Ishikawa (cell line): ENCODE measurements around the gene SUFU.

Source experiments
- CEBPB ChIP-seq: IDR thresholded peaks from 2 replicates; pipeline ENCODE4 v1.6.1; 2012
- CREB1 ChIP-seq: IDR thresholded peaks from 2 replicates; pipeline ENCODE4 v1.6.1; 2012; ENCODE audit warnings: low read depth
- EGR1 ChIP-seq: IDR thresholded peaks from 2 replicates; pipeline ENCODE4 v1.6.1; 2012
- EP300 ChIP-seq: IDR thresholded peaks from 2 replicates; pipeline ENCODE4 v1.6.1; 2012; ENCODE audit warnings: borderline replicate concordance
- FOXM1 ChIP-seq: IDR thresholded peaks from 2 replicates; pipeline ENCODE4 v1.6.1; 2012; ENCODE audit warnings: low read depth, borderline replicate concordance
- NFIC ChIP-seq: IDR thresholded peaks from 2 replicates; pipeline ENCODE4 v1.6.1; 2012
- RAD21 ChIP-seq: IDR thresholded peaks from 2 replicates; pipeline ENCODE4 v1.6.1; 2012; ENCODE audit warnings: low read depth
- TAF1 ChIP-seq: IDR thresholded peaks from 2 replicates; pipeline ENCODE4 v1.6.1; 2012; ENCODE audit warnings: low read depth, mild to moderate bottlenecking
- TCF12 ChIP-seq: IDR thresholded peaks from 2 replicates; pipeline ENCODE4 v1.6.1; 2012; ENCODE audit warnings: low read depth
- TEAD4 ChIP-seq: IDR thresholded peaks from 2 replicates; pipeline ENCODE4 v1.6.1; 2012
- YY1 ChIP-seq: IDR thresholded peaks from 2 replicates; pipeline ENCODE4 v1.6.1; 2012; ENCODE audit warnings: low read depth
- ZBTB7A ChIP-seq: IDR thresholded peaks from 2 replicates; pipeline ENCODE4 v1.6.1; 2012; ENCODE audit warnings: low read depth
- TF ChIP-seq, protein P1 (sequence below): IDR thresholded peaks from 2 replicates; pipeline ENCODE4 v1.6.1; 2012
- TF ChIP-seq, protein P2 (sequence below): IDR thresholded peaks from 2 replicates; pipeline ENCODE4 v1.6.1; 2012; ENCODE audit warnings: low read depth, mild to moderate bottlenecking
- TF ChIP-seq, protein P3 (sequence below): IDR thresholded peaks from 2 replicates; pipeline ENCODE4 v1.6.1; 2012

The SUFU gene

DNA sequence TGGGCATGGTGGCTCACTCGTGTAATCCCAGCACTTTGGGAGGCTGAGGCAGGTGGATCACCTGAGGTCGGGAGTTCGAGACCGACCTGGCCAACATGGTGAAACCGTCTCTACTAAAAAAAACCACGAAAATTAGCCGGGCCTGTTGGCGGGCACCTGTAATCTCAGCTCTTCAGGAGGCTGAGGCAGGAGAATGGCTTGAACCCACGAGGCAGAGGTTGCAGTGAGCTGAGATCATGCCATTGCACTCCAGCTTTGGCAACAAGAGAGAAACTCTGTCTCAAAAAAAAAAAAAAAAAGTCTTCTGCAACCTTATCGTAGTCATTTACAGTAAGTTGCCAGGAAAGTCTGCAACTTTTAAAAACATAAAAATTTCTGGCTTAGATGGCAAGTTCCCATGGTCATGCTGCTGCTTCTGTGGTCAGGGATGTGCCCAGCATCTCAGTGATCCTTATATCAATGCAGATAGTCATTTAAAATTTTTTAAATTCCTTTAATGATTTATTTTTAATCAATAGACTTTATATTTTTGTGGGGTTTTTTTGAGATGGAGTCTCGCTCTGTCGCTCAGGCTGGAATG is 15.6 kb downstream of the SUFU start:
- TF ChIP-seq, protein P1, sequence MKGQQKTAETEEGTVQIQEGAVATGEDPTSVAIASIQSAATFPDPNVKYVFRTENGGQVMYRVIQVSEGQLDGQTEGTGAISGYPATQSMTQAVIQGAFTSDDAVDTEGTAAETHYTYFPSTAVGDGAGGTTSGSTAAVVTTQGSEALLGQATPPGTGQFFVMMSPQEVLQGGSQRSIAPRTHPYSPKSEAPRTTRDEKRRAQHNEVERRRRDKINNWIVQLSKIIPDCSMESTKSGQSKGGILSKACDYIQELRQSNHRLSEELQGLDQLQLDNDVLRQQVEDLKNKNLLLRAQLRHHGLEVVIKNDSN = no peak
- TF ChIP-seq RAD21 = no peak
- TF ChIP-seq, protein P2, sequence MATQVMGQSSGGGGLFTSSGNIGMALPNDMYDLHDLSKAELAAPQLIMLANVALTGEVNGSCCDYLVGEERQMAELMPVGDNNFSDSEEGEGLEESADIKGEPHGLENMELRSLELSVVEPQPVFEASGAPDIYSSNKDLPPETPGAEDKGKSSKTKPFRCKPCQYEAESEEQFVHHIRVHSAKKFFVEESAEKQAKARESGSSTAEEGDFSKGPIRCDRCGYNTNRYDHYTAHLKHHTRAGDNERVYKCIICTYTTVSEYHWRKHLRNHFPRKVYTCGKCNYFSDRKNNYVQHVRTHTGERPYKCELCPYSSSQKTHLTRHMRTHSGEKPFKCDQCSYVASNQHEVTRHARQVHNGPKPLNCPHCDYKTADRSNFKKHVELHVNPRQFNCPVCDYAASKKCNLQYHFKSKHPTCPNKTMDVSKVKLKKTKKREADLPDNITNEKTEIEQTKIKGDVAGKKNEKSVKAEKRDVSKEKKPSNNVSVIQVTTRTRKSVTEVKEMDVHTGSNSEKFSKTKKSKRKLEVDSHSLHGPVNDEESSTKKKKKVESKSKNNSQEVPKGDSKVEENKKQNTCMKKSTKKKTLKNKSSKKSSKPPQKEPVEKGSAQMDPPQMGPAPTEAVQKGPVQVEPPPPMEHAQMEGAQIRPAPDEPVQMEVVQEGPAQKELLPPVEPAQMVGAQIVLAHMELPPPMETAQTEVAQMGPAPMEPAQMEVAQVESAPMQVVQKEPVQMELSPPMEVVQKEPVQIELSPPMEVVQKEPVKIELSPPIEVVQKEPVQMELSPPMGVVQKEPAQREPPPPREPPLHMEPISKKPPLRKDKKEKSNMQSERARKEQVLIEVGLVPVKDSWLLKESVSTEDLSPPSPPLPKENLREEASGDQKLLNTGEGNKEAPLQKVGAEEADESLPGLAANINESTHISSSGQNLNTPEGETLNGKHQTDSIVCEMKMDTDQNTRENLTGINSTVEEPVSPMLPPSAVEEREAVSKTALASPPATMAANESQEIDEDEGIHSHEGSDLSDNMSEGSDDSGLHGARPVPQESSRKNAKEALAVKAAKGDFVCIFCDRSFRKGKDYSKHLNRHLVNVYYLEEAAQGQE = no peak
- TF ChIP-seq NFIC = no peak
- TF ChIP-seq CEBPB = no peak
- TF ChIP-seq FOXM1 = no peak
- no peak for TF ChIP-seq EP300
- TF ChIP-seq CREB1 = no peak
- TF ChIP-seq TCF12 = no peak
- TF ChIP-seq ZBTB7A = no peak
- TF ChIP-seq, protein P3, sequence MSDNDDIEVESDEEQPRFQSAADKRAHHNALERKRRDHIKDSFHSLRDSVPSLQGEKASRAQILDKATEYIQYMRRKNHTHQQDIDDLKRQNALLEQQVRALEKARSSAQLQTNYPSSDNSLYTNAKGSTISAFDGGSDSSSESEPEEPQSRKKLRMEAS = no peak
- no peak for TF ChIP-seq TAF1
- TF ChIP-seq YY1 = no peak

DNA sequence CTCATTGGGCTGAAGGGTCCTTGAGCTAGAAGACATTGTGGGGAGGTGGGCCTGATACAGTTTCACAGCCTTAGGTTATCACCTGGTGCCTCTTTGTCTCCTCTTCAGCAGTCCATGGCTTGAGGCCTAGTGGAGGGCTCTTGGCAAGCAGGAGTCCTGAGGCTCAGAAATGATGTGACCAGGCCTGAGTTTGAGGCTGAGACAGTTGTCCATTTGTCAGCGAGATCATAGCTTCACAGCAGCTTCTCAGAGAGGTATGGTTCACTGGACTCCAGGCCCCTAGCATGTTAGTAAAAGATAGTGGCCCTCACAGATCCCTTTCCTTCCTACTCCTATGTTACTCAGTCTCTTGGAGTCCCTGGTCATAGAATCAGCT is 19.1 kb downstream of the SUFU start:
- no peak for TF ChIP-seq TCF12
- TF ChIP-seq TEAD4 = no peak
- no peak for TF ChIP-seq YY1
- no peak for TF ChIP-seq FOXM1
- no peak for TF ChIP-seq EP300
- no peak for TF ChIP-seq CREB1
- TF ChIP-seq, protein P2 = no peak
- no peak for TF ChIP-seq CEBPB
- TF ChIP-seq NFIC = no peak
- TF ChIP-seq TAF1 = no peak
- TF ChIP-seq EGR1 = no peak
- TF ChIP-seq RAD21 = no peak
- TF ChIP-seq, protein P3 = no peak
- no peak for TF ChIP-seq ZBTB7A
- TF ChIP-seq, protein P1 = no peak

DNA sequence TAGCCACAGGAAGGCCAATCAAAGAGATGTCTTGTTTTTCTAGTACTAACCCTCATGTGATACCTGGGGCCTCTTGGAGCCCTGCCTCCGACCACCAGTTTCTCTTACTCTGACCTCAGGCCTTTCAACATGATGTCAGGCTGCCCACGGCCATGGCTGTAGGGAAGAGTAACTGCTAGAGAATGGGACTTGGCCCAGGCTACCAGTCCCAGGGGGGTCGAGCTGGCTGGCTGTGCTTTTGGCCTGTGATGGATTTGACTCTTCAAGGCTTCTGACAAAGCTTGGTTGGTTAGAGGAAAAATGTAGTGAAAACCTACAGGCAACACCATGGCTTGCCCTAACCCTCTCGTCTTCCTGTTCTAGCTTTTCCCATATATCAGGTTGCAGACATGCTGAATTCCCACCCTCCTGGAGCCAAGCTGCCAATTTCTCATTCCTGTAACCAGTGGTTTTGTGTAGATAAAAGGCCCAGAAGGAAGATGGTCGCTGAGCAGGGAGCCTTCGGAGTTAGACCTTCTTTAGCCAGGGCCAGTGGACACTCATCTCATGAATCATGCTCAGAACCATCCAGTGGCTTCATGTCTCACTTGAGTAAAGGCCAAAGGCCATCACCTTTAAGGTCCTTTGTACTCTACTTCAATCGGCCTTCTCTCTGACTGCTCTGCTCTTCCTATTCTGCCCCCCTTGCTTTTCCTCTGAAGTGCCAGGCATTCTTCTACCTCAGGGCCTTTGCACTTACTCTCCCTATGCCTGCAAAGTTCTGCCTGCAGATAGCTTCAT is 19.7 kb downstream of the SUFU start:
- TF ChIP-seq, protein P2 = no peak
- TF ChIP-seq EGR1 (no peak), ZBTB7A (no peak), TEAD4 (no peak), FOXM1 (no peak), CREB1 (no peak), TCF12 (no peak), TAF1 (no peak), NFIC (no peak), RAD21 (no peak), EP300 (no peak), YY1 (no peak), CEBPB (no peak)
- TF ChIP-seq, protein P1 = no peak
- TF ChIP-seq, protein P3 = no peak
